HG03025 (cell line): ENCODE data around the gene EYA4.

Experiments used
- ATAC-seq: cut with Tn5 transposase; IDR thresholded peaks from one replicate; pipeline ENCODE4 v1.9.1; 2021; ENCODE audit warnings: mild to moderate bottlenecking, moderate library complexity; ENCODE audit not compliant: unreplicated experiment, low FRiP score

EYA4 gene

GRCh38 chr6:133241901-133242636, 912 bp downstream of the EYA4 start:
- ATAC-seq: no peak

- no peak for ATAC-seq
These were observed 1.8 kb downstream of the EYA4 start for GRCh38 chr6:133242637-133243585.

GRCh38 chr6:133243723-133244305, 2.7 kb downstream of the EYA4 start:
- ATAC-seq: no peak

- no peak for ATAC-seq
These were observed 3.4 kb downstream of the EYA4 start for GRCh38 chr6:133244519-133244918.

- ATAC-seq: no peak
These were observed 3.9 kb downstream of the EYA4 start for GRCh38 chr6:133245007-133245406.

- ATAC-seq: no peak
These were observed 4.3 kb downstream of the EYA4 start for GRCh38 chr6:133245422-133245903.

GRCh38 chr6:133247581-133247980, 6.4 kb downstream of the EYA4 start:
- ATAC-seq: no peak

GRCh38 chr6:133248241-133249001, 7.3 kb downstream of the EYA4 start:
- no peak for ATAC-seq

- no peak for ATAC-seq
These were observed 10.5 kb downstream of the EYA4 start for GRCh38 chr6:133251688-133252087.

GRCh38 chr6:133254552-133255228, 13.5 kb downstream of the EYA4 start:
- ATAC-seq: no peak

- ATAC-seq: no peak
These were observed 16.5 kb downstream of the EYA4 start for GRCh38 chr6:133257545-133258105.

GRCh38 chr6:133259561-133259960, 18.4 kb downstream of the EYA4 start:
- no peak for ATAC-seq

- no peak for ATAC-seq
These were observed 21.6 kb downstream of the EYA4 start for GRCh38 chr6:133262804-133263203.

- ATAC-seq: no peak
These were observed 23.9 kb downstream of the EYA4 start for GRCh38 chr6:133265066-133265465.

- no peak for ATAC-seq
These were observed 25.0 kb downstream of the EYA4 start for GRCh38 chr6:133266186-133266585.

- no peak for ATAC-seq
These were observed 27.5 kb downstream of the EYA4 start for GRCh38 chr6:133268621-133269020.

GRCh38 chr6:133274813-133275212, 33.7 kb downstream of the EYA4 start:
- no peak for ATAC-seq

GRCh38 chr6:133275213-133275612, 34.1 kb downstream of the EYA4 start:
- no peak for ATAC-seq

- ATAC-seq: no peak
These were observed 36.2 kb downstream of the EYA4 start for GRCh38 chr6:133277228-133277899.
